ENCODE results near the gene POU4F1. TPM values are rescaled to one million over a fixed set of nuclear protein-coding genes. Genes with fewer than 3 reads are reported as not detected.

The POU4F1 gene
- total RNA-seq, 1 donor from 2014 or later: 0.04 TPM

GRCh38 chr13:78572459-78572858, 30.9 kb downstream of the POU4F1 start:
- Mint-ChIP-seq H3K36me3 (ENCODE audit: low read depth) (no peaks in the 10 kb centered on the region), H3K9me3 (no peaks in the 10 kb centered on the region), H3K4me3 (no peak overlapping the region), H3K27me3 (peaks cover 6% of the 10 kb centered on the region), H3K4me1 (no peaks in the 10 kb centered on the region), H3K27ac (no peak overlapping the region)
- ATAC-seq (ENCODE audit: low read depth) (no peak), DNase-seq (no peak)
- CTCF ChIA-PET: no interaction called here
- POLR2A ChIA-PET: no interaction called here
- intact Hi-C loops (cut with micrococcal nuclease): no loop called here
- no peak for TF ChIP-seq CTCF (IDR thresholded peaks at IDR 0.05)

DNA sequence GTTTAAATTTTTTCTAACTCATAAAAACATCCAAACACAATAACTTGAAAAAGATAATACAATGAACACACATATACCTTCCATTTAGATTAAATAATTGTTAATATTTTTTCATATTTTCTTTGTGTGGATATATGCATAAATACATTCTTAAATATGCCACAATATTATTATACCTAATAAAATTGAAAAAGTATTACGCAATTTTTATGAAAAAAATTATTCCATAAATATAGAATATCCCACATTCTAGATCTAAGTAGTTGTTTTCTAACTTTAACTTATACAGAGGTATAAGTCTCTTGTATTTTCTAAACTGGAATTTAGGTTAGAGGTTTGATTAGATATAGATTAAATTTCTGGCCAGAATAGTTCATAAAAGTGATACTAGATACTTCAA, 34.3 kb downstream of the POU4F1 start:
- no peak for ATAC-seq (ENCODE audit: low read depth)
- Mint-ChIP-seq H3K9me3 (no peaks in the 10 kb centered on the region), H3K27ac (no peak overlapping the region), H3K4me1 (no peaks in the 10 kb centered on the region), H3K4me3 (no peak overlapping the region), H3K36me3 (ENCODE audit: low read depth) (no peaks in the 10 kb centered on the region), H3K27me3 (peaks cover 6% of the 10 kb centered on the region)
- ChIA-PET CTCF (no interaction called here), POLR2A (no interaction called here)
- TF ChIP-seq CTCF (IDR thresholded peaks at IDR 0.05): no peak
- no peak for DNase-seq
- intact Hi-C loops (cut with micrococcal nuclease): no loop called here

DNA sequence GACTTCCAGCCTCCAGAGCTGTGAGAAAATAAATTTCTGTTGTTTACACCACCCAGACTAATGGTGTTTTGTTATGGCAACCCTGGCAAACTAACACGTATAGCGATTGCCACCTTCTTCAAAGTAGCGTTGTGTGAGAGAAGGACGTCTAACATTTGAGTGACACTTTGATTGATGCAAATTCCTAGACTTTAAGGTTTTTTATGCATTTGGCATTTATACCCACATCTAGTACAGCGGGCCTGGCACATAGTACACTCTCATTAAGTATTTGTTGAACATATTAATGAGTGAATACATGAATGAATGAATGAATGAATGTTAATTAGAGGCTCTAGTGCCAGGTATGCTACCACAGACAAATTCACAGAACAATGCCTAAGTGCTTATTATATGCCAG, 36.7 kb downstream of the POU4F1 start:
- H3K4me1 Mint-ChIP-seq: no peaks in the 10 kb centered on the region
- peaks cover 12% of the 10 kb centered on the region for H3K27me3 Mint-ChIP-seq
- H3K4me3 Mint-ChIP-seq: no peak overlapping the region
- ATAC-seq (ENCODE audit: low read depth) (no peak), DNase-seq (no peak)
- intact Hi-C loops (cut with micrococcal nuclease): no loop called here
- H3K36me3 Mint-ChIP-seq (ENCODE audit: low read depth): no peaks in the 10 kb centered on the region
- ChIA-PET POLR2A (no interaction called here), CTCF (no interaction called here)
- peaks cover 2% of the 10 kb centered on the region for H3K9me3 Mint-ChIP-seq
- H3K27ac Mint-ChIP-seq: no peak overlapping the region
- no peak for TF ChIP-seq CTCF (IDR thresholded peaks at IDR 0.05)

- Mint-ChIP-seq H3K4me3 (no peak overlapping the region), H3K9me3 (peaks cover 2% of the 10 kb centered on the region), H3K36me3 (ENCODE audit: low read depth) (no peaks in the 10 kb centered on the region), H3K4me1 (no peaks in the 10 kb centered on the region), H3K27ac (no peak overlapping the region), H3K27me3 (peaks cover 17% of the 10 kb centered on the region)
- ChIA-PET CTCF (no interaction called here), POLR2A (no interaction called here)
- no peak for TF ChIP-seq CTCF (IDR thresholded peaks at IDR 0.05)
- ATAC-seq (ENCODE audit: low read depth): no peak
- intact Hi-C loops (cut with micrococcal nuclease): no loop called here
- DNase-seq: no peak
These were observed 41.0 kb downstream of the POU4F1 start for GRCh38 chr13:78562237-78562889.

Other genes starting within 250 kb of the POU4F1 start
- gene OBI1, start 55.6 kb upstream of the POU4F1 start, total RNA-seq: 16.2 and 19.1 TPM in 2 replicates